ENCODE results near the gene NPAT. TPM values are rescaled to one million over a fixed set of nuclear protein-coding genes. Genes with fewer than 3 reads are reported as not detected.
A peak's percentile ranks its signal among the peaks of the same experiment; 100 is the strongest.

NPAT gene
- total and polyA plus RNA-seq, 2 of the 13 experiments (the other 11 are each of a cell fraction or from before 2014, with no cell fraction given): 4.4 to 11.2 TPM

- ChIA-PET CTCF (ENCODE audit: low intra/inter-chr PET ratio, low total read pairs) (no interaction called here), POLR2A (no interaction called here)
- BruUV-seq (replicated peaks): no TSS peak
- Histone ChIP-seq H3K9ac (ENCODE audit: insufficient read depth, low read depth, low read length) (no peak overlapping the region), H3K27ac (ENCODE audit: extremely low read length, insufficient read depth, low read length) (no peak overlapping the region), H3K27me3 (ENCODE audit: control insufficient read depth in 1 of 2, insufficient read depth in 2 of 2, low read length in 2 of 2) (peaks cover 0 to 2% of the 10 kb centered on the region in 2 experiments; a peak in 1 of 5 replicates), H3K4me3 (replicated peaks in 1 of 3; ENCODE audit: insufficient read depth in 1 of 3, low read depth in 2 of 3, low read length in 3 of 3) (no peak overlapping the region), H3K79me2 (ENCODE audit: insufficient read depth, low read length) (peaks cover 81% of the 10 kb centered on the region), H3K9me3 (ENCODE audit: low read length) (no peaks in the 10 kb centered on the region), H3K4me2 (ENCODE audit: low read depth, low read length) (0 out of 2 replicates have a peak overlapping the region, but pooled peaks have one; percentile 51), H3K4me1 (ENCODE audit: insufficient read depth, low read length) (peaks cover 28% of the 10 kb centered on the region), H3K36me3 (replicated peaks in 1 of 2; ENCODE audit: control insufficient read depth in 1 of 2, insufficient read depth in 2 of 2, low read length in 2 of 2) (no peaks in the 10 kb centered on the region; a peak in 2 of 5 replicates), H2AFZ (ENCODE audit: low read length) (no peak overlapping the region), H4K20me1 (ENCODE audit: insufficient read depth, low read length) (no peaks in the 10 kb centered on the region)
- in situ Hi-C loops (cut with HindIII; ENCODE audit: extremely low pct_ligation_motif_present, low pct_unique_long_range_greater_than_20kb) (no loop called here), intact Hi-C loops (cut with micrococcal nuclease; ENCODE audit: unreplicated experiment) (no loop called here)
- ATAC-seq (no peak), FAIRE-seq (no peak), DNase-seq (ENCODE audit: low spot score) (no peak)
- WGBS (ENCODE audit: low lambda C conversion rate): 93% methylated on average over 7 of the region's 7 CpGs
- TF ChIP-seq SP2 (CRISPR knock-in tag; IDR thresholded peaks at IDR 0.05) (no peak), NONO (IDR thresholded peaks at IDR 0.05) (no peak), NONO (CRISPR knock-in tag; conservative IDR thresholded peaks at IDR 0.05) (no peak), RFX1 (IDR thresholded peaks at IDR 0.05) (no peak), PATZ1 (CRISPR knock-in tag; IDR thresholded peaks at IDR 0.05) (no peak), SOX5 (CRISPR knock-in tag; IDR thresholded peaks at IDR 0.05; ENCODE audit: borderline replicate concordance) (no peak)
These were observed 3.3 kb downstream of the NPAT start for GRCh38 chr11:108218912-108219783.

Data from HepG2 (cell line).